GM18520 (cell line): Measurements from ENCODE around the gene SDF4.
"Not testable (repeated sequence)": the region's sequence is repeated elsewhere in the genome, so short reads cannot be mapped to it uniquely, and the experiment has no call there.

Experiments used
- ATAC-seq: cut with Tn5 transposase; IDR thresholded peaks from one replicate; pipeline ENCODE4 v1.9.1; 2021; ENCODE audit not compliant: unreplicated experiment

The SDF4 gene

GRCh38 chr1:1199961-1200875, 31.6 kb downstream of the SDF4 start:
- ATAC-seq, result no peak

GRCh38 chr1:1199141-1199960, 32.5 kb downstream of the SDF4 start:
- ATAC-seq, result no peak

GRCh38 chr1:1198423-1199140, 33.2 kb downstream of the SDF4 start:
- ATAC-seq, result no peak

- ATAC-seq, result no peak
These were observed 34.0 kb downstream of the SDF4 start for GRCh38 chr1:1197551-1198422.

GRCh38 chr1:1197188-1197500, 34.7 kb downstream of the SDF4 start:
- ATAC-seq, result no peak

GRCh38 chr1:1196431-1197187, 35.2 kb downstream of the SDF4 start:
- no peak for ATAC-seq

GRCh38 chr1:1195726-1196125, 36.1 kb downstream of the SDF4 start:
- ATAC-seq, result not testable (repeated sequence)

GRCh38 chr1:1194723-1195122, 37.1 kb downstream of the SDF4 start:
- ATAC-seq, result no peak

- no peak for ATAC-seq
These were observed 40.1 kb downstream of the SDF4 start for GRCh38 chr1:1191734-1192133.

- no peak for ATAC-seq
These were observed 42.7 kb downstream of the SDF4 start for GRCh38 chr1:1189111-1189510.

GRCh38 chr1:1187938-1188337, 43.9 kb downstream of the SDF4 start:
- no peak for ATAC-seq

- no peak for ATAC-seq
These were observed 46.6 kb downstream of the SDF4 start for GRCh38 chr1:1185101-1185765.

- no peak for ATAC-seq
These were observed 47.7 kb downstream of the SDF4 start for GRCh38 chr1:1183833-1184775.

- ATAC-seq, result no peak
These were observed 48.5 kb downstream of the SDF4 start for GRCh38 chr1:1183221-1183747.

- ATAC-seq, result no peak
These were observed 49.1 kb downstream of the SDF4 start for GRCh38 chr1:1182491-1183220.

GRCh38 chr1:1181938-1182410, 49.8 kb downstream of the SDF4 start:
- ATAC-seq, result no peak
